Kidney (tissue), 14 donors: ENCODE data around the gene NPBWR2. TPM values are rescaled to one million over a fixed set of nuclear protein-coding genes. Genes with fewer than 3 reads are reported as not detected.
"Not testable (repeated sequence)": the region's sequence is repeated elsewhere in the genome, so short reads cannot be mapped to it uniquely, and the experiment has no call there.

ENCODE experiments used
- DNase-seq, 5 donors: peaks; one replicate each; pipeline ENCODE4 v3.0.0-alpha.2; 2013 to 2020
- FAIRE-seq: peaks from 2 replicates; lab custom pipeline; 2012; peaks lifted over from hg19 to GRCh38; lab: Jason Lieb, UNC
- H3K27ac ChIP-seq, 2 donors: one replicate each; pipeline ENCODE4 v1.7.0; 2013; ENCODE audit warnings: low read depth in 2 of 2, low read length in 2 of 2, inconsistent platforms in 1 of 2
- H3K27me3 ChIP-seq: one replicate; pipeline ENCODE4 v1.7.1; 2013; ENCODE audit warnings: low read length, inconsistent platforms; ENCODE audit not compliant: control insufficient read depth, insufficient read depth
- H3K36me3 ChIP-seq, 3 donors: one replicate each; pipeline versions ENCODE4 v1.7.0 to v1.7.1; 2013; ENCODE audit warnings: low read length in 3 of 3, control low read depth in 1 of 3, inconsistent platforms in 1 of 3; ENCODE audit not compliant: insufficient read depth in 3 of 3, control insufficient read depth in 2 of 3
- H3K4me1 ChIP-seq, 3 donors: one replicate each; pipeline versions ENCODE4 v1.7.0 to v1.7.1; 2013; ENCODE audit warnings: low read length in 3 of 3, inconsistent platforms in 1 of 3, low read depth in 1 of 3; ENCODE audit not compliant: control insufficient read depth in 2 of 3, insufficient read depth in 2 of 3
- H3K4me3 ChIP-seq, 3 donors: one replicate each; pipeline versions ENCODE4 v1.7.0 to v1.8.1; 2013; ENCODE audit warnings: low read length in 3 of 3, control low read depth in 1 of 3, inconsistent platforms in 1 of 3
- H3K9ac ChIP-seq, 3 donors: one replicate each; pipeline versions ENCODE4 v1.7.0 to v1.7.1; 2013; ENCODE audit warnings: low read length in 3 of 3, control low read depth in 1 of 3, inconsistent platforms in 1 of 3
- H3K9me3 ChIP-seq, 3 donors: one replicate each; pipeline versions ENCODE4 v1.7.0 to v1.7.1; 2013; ENCODE audit warnings: low read length in 3 of 3, control low read depth in 1 of 3, inconsistent platforms in 1 of 3; ENCODE audit not compliant: control insufficient read depth in 2 of 3, insufficient read depth in 1 of 3
- intact Hi-C: fragments of 100-400 bp; cut with DNase I; formaldehyde crosslinking; loops from one replicate; pipeline ENCODE4 v1.11.1; 2022
- polyA plus RNA-seq: library from polyadenylated mRNA; stranded (reverse); fragments of 350-450 nt; fragmentation: Illumina TruSeq; extraction: RNeasy Lipid Tissue Mini Kit (QIAGEN cat#74804); gene quantifications from one replicate; pipeline ENCODE4 v1.2.3, GENCODE V29; 2014; ENCODE audit warnings: low read depth, low replicate concordance; ENCODE audit not compliant: insufficient read depth
- total RNA-seq: library from RNA; stranded (reverse); fragmentation: NEBNext Ultra II Directional; extraction: Animal tissue kit (Norgen Biotek cat#: 25700); gene quantifications from one replicate; pipeline ENCODE4 v1.2.1, GENCODE V29; 2021
- TF ChIP-seq, protein P1 (sequence below): IDR thresholded peaks from 3 replicates; pipeline ENCODE4 v1.5.1; 2012; ENCODE audit warnings: mild to moderate bottlenecking, moderate library complexity, borderline replicate concordance; ENCODE audit not compliant: insufficient read depth; ENCODE audit errors: extremely low read depth
- donor health status: control.
- donor health status: control.
- donor health status: control.
- donor health status: control.
- donor health status: control.
- donor health status: DM: yes; HTN: yes; CAD: no.
- donor health status: Normal renal cell carcinoma (clear cell type).

NPBWR2 gene
- total and polyA plus RNA-seq, 2 donors from 2014 or later, result not detected

DNA sequence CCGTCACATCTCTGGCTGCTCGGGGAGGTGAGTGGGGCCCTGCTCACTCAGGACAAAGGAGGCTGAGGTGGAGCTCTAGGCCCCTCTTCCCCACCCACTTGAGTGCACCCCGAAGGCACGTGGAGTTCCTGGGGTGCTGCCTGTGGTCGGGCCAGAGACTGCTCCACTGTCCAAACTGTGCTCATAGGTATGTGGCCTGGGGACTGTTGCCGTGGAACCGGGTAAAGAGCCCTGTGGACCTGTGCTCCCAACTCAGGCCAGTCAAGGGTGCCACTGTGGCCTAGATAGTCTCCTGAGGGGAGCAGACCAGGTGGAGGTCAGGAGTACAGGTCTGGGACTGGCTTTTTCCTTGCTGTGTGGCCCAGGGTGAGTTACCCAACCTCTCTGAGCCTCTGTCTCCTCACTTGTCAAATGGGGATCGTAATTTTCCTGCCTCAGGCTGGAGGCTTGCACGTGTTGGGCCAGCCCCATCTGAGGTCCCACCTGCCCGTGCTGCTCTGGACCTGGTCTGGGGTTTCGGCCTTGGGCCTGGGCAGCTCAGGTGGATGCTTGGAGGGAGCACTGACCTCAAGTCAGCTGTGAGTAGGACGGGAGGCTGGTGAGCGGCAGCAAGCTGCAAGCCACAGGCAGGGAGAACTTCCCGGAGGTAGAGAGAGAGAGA, 12.4 kb upstream of the NPBWR2 start:
- Histone ChIP-seq H3K27me3 (no peaks in the 10 kb centered on the region), H3K36me3 (no peaks in the 10 kb centered on the region), H3K4me3 (no peak overlapping the region), H3K27ac (no peak overlapping the region), H3K9ac (no peak overlapping the region), H3K4me1 (peaks cover 0 to 6% (median 0%) of the 10 kb centered on the region in 3 donors), H3K9me3 (no peaks in the 10 kb centered on the region)
- TF ChIP-seq, protein P1, sequence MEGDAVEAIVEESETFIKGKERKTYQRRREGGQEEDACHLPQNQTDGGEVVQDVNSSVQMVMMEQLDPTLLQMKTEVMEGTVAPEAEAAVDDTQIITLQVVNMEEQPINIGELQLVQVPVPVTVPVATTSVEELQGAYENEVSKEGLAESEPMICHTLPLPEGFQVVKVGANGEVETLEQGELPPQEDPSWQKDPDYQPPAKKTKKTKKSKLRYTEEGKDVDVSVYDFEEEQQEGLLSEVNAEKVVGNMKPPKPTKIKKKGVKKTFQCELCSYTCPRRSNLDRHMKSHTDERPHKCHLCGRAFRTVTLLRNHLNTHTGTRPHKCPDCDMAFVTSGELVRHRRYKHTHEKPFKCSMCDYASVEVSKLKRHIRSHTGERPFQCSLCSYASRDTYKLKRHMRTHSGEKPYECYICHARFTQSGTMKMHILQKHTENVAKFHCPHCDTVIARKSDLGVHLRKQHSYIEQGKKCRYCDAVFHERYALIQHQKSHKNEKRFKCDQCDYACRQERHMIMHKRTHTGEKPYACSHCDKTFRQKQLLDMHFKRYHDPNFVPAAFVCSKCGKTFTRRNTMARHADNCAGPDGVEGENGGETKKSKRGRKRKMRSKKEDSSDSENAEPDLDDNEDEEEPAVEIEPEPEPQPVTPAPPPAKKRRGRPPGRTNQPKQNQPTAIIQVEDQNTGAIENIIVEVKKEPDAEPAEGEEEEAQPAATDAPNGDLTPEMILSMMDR, result no peak
- intact Hi-C loops, result no loop called here
- no peak for FAIRE-seq
- DNase-seq, result peak in 1 of 5 donors; percentile 59

DNA sequence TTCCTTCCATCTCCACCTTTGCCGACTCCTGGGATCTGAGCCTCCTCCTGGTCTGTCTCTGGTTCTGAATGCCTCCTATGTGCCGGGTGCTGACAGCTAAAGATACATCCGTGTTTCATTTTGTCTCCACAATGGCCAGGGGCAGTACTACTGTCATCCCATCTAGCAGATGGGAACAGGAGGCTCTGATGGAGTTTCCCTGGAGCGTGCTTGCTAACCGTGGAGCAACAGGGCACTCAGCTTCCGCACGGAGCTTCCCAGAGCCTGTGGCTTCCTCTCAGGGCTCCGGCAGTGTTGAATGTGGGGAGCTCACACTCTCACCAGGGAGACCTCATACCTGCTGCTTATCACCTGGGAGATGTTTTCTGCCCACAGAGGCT, 11.9 kb upstream of the NPBWR2 start:
- intact Hi-C loops, result no loop called here
- no peak overlapping the region for H3K27ac ChIP-seq
- FAIRE-seq (no peak), DNase-seq (no peak)
- TF ChIP-seq, protein P1, result no peak
- no peak overlapping the region for H3K9ac ChIP-seq
- H3K4me3 ChIP-seq, result no peak overlapping the region
- no peaks in the 10 kb centered on the region for H3K9me3 ChIP-seq
- no peaks in the 10 kb centered on the region for H3K36me3 ChIP-seq
- H3K27me3 ChIP-seq, result no peaks in the 10 kb centered on the region
- H3K4me1 ChIP-seq, result peaks cover 0 to 6% (median 0%) of the 10 kb centered on the region in 3 donors

DNA sequence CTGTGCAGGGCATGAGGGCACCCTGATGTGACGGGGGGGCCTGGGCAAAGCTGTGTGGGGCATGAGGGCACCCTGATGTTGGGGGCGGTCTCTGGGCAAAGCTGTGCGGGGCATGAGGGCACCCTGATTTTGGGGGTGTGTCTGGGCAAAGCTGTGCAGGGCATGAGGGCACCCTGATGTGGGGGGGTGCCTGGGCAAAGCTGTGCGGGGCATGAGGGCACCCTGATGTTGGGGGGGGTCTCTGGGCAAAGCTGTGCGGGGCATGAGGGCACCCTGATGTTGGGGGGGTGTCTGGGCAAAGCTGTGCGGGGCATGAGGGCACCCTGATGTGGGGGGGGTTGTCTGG, 10.0 kb upstream of the NPBWR2 start:
- intact Hi-C loops, FAIRE-seq, H3K27ac ChIP-seq, H3K36me3 ChIP-seq, DNase-seq, H3K4me3 ChIP-seq, H3K9ac ChIP-seq, H3K27me3 ChIP-seq, H3K9me3 ChIP-seq, H3K4me1 ChIP-seq: not testable (repeated sequence)

DNA sequence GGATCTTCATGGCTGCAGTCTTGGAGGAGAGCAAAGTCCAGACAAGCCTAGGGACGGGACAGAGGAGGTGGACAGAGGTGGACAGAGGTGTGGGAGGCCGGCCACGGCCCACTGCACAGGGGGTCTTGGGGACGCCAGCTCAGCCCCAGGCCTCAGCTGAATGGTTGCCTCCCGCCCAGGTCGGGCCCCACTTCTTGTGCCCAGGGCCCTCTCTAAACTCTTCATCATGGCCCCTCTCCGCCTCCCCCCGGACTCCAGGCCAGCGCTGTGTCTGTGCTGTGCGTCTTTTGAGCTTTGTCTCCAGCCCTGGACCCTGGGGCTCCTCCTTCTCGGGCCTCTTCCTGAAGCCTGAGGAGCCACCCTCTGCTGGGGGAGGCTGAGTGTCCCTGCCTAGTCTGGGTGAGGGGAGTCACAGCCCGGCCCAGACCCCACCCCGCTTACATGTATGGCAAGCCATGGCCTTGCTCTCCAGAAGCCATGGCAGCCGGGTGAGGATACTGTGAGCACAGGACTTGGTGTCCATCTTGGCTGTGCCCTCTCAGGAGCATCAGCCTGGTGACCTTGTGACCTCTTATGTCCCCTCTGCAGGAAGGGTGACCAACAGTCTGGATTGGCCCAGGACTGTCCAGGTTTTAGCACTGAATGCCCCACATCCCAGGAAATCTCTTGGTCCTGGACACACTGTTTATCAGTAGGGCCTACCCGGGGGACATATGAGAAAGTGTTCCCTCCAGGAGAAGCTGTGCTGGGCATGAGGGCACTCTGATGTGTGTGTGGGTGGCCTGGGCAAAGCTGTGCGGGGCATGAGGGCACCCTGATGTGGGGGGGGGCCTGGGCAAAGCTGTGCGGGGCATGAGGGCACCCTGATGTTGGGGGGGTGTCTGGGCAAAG, 9.4 kb upstream of the NPBWR2 start:
- FAIRE-seq, result no peak
- DNase-seq, result peak in 1 of 5 donors; percentile 64
- Histone ChIP-seq H3K36me3 (no peaks in the 10 kb centered on the region), H3K9ac (no peak overlapping the region), H3K27ac (no peak overlapping the region), H3K27me3 (no peaks in the 10 kb centered on the region), H3K4me3 (no peak overlapping the region), H3K4me1 (peaks cover 0 to 6% (median 0%) of the 10 kb centered on the region in 3 donors), H3K9me3 (no peaks in the 10 kb centered on the region)
- intact Hi-C loops, result no loop called here
- TF ChIP-seq, protein P1, result no peak
